ENCODE data around the gene WFS1. TPM values are rescaled to one million over a fixed set of nuclear protein-coding genes. Genes with fewer than 3 reads are reported as not detected.

WFS1 gene
- total and polyA plus RNA-seq, 2 of the 13 experiments (the other 11 are each of a cell fraction or from before 2014, with no cell fraction given), result 39.1 to 42.2 TPM

- no peak for TF ChIP-seq KDM3A (CRISPR knock-in tag; IDR thresholded peaks at IDR 0.05; ENCODE audit: low read depth)
- TF ChIP-seq TEAD2 (CRISPR knock-in tag; IDR thresholded peaks at IDR 0.05), result no peak
- no peak for TF ChIP-seq ZBTB26 (CRISPR knock-in tag; IDR thresholded peaks at IDR 0.05; ENCODE audit: borderline replicate concordance)
- TF ChIP-seq MLLT10 (CRISPR knock-in tag; IDR thresholded peaks at IDR 0.05), result no peak
- no peak for TF ChIP-seq ZNF235 (CRISPR knock-in tag; IDR thresholded peaks at IDR 0.05; ENCODE audit: borderline replicate concordance)
- TF ChIP-seq FOXC1 (CRISPR knock-in tag; IDR thresholded peaks at IDR 0.05; ENCODE audit: borderline replicate concordance), result no peak
- TF ChIP-seq ZNF75D (CRISPR knock-in tag; IDR thresholded peaks at IDR 0.05; ENCODE audit: borderline replicate concordance), result no peak
- no peak for TF ChIP-seq ZBTB40 (IDR thresholded peaks at IDR 0.05)
- no peak for TF ChIP-seq ZBTB40 (CRISPR knock-in tag; IDR thresholded peaks at IDR 0.05)
- no peak for TF ChIP-seq TMF1 (CRISPR knock-in tag; IDR thresholded peaks at IDR 0.05; ENCODE audit: low read depth)
- no peak for TF ChIP-seq ATF5 (CRISPR knock-in tag; IDR thresholded peaks at IDR 0.05; ENCODE audit: low read depth)
- no peak for TF ChIP-seq FOSL2 (CRISPR knock-in tag; IDR thresholded peaks at IDR 0.05)
- no peak for TF ChIP-seq SAP130 (CRISPR knock-in tag; IDR thresholded peaks at IDR 0.05; ENCODE audit: low read depth)
- TF ChIP-seq PITX1 (CRISPR knock-in tag; IDR thresholded peaks at IDR 0.05), result peak; percentile 56
- TF ChIP-seq ZNF10 (CRISPR knock-in tag; IDR thresholded peaks at IDR 0.05; ENCODE audit: borderline replicate concordance, low read depth), result no peak
- TF ChIP-seq, protein P1, sequence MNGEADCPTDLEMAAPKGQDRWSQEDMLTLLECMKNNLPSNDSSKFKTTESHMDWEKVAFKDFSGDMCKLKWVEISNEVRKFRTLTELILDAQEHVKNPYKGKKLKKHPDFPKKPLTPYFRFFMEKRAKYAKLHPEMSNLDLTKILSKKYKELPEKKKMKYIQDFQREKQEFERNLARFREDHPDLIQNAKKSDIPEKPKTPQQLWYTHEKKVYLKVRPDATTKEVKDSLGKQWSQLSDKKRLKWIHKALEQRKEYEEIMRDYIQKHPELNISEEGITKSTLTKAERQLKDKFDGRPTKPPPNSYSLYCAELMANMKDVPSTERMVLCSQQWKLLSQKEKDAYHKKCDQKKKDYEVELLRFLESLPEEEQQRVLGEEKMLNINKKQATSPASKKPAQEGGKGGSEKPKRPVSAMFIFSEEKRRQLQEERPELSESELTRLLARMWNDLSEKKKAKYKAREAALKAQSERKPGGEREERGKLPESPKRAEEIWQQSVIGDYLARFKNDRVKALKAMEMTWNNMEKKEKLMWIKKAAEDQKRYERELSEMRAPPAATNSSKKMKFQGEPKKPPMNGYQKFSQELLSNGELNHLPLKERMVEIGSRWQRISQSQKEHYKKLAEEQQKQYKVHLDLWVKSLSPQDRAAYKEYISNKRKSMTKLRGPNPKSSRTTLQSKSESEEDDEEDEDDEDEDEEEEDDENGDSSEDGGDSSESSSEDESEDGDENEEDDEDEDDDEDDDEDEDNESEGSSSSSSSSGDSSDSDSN (CRISPR knock-in tag; IDR thresholded peaks at IDR 0.05), result no peak
Measured at GRCh38 chr4:6329478-6330383, 60.1 kb downstream of the WFS1 start (continued).
